Inflammatory macrophage treated with lipopolysaccharide for 4 hours (primary cell): Measurements from ENCODE around the gene TMEM270.
"Not testable (repeated sequence)": the region's sequence is repeated elsewhere in the genome, so short reads cannot be mapped to it uniquely, and the experiment has no call there.

Source experiments
- DNase-seq: peaks from one replicate; pipeline ENCODE4 v3.0.0-alpha.2; 2020

TMEM270 gene

DNA sequence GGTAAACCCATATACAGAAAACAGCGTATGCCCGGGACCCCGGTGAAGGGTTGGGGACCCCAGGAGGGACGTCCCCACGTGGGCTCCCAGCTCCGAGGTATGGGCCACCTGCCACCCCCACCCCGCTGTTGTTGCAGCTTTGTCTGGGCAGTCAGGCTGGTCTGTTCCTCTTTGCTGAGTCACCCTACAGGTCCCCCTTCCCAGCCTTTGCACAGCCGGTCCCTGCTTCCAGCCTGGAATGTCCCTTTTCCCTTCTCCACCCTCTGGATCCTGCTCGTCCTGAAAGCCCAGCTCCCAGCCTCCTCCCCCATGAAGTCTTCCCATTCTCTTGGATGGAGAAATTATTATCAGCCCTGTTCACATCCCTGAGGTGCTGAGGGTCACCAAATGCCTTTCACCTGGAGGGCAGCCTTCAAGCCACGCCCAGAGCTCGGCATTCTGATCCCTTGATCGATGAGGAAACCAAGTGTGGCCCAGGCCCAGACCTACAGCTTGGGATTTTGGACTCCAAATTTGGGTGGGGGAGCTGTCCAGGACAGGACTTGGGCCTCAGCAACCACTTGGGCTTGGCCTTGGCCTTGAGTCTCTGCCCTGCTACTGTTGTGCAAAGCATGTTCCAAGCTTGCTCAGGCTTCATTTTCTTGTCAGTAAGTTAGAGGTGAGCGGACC is 27.6 kb upstream of the TMEM270 start:
- DNase-seq = no peak

DNA sequence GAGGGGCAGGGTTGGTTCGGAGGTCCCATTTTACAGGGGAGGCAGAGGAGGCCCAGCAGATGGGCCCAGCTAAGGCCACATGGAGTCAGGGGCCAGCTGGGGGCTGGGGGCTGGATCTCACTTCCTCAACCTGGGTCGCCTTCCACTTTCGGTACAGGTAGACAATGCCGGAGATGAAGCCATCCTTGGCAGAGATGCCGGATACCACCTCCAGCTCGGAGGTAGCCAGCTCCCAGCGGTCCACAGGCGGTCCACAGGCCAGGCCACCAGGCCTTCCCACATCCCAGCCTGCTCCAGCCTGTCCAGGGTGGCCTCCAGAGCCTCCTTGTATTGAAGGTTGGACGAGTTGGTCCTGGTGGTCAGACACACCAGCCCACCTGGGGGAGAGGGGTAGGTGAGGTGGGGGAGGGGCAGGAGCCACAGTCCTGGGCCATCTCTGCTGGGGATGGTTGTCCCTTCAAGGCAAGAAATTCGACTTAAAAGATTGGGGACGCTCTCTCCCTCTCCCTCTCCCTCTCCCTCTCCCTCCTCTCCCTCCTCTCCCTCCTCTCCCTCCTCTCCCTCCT is 26.2 kb upstream of the TMEM270 start:
- DNase-seq = no peak

DNA sequence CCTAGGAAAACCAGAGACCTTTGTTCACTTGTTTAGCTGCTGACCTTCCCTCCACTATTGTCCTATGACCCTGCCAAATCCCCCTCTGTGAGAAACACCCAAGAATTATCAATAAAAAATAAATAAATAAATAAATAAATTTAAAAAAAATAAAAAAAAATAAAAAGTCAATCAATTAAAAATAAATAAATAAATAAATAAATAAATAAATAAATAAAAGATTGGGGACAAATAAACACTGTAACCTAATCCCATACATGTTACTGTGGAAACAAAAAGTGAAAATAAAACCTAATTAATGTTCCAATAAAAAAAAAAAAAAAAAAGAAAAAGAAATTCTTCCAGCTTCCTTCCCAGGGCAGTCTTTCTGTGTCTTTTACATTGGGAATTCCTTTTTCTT is 23.8 kb upstream of the TMEM270 start:
- DNase-seq = not testable (repeated sequence)

DNA sequence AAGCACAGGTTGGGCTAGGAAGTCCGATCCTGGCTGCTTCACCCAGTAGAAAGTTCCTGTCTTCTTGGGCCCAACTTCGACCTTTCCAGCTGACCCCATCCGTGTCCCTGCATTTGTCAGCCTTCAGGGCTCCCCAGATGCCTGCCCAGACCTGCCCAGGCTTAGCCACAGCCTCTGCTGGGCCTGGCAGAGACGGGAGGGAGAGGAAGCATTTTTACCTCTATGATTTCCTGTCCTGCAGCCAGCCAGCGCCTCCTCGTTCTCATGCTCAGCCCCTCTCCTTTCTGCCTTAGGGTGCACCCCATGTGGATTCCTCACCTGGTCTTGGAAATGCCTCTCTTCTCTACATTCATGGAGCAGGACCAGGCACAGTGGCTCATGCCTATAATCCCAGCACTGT is 22.3 kb upstream of the TMEM270 start:
- no peak for DNase-seq

DNA sequence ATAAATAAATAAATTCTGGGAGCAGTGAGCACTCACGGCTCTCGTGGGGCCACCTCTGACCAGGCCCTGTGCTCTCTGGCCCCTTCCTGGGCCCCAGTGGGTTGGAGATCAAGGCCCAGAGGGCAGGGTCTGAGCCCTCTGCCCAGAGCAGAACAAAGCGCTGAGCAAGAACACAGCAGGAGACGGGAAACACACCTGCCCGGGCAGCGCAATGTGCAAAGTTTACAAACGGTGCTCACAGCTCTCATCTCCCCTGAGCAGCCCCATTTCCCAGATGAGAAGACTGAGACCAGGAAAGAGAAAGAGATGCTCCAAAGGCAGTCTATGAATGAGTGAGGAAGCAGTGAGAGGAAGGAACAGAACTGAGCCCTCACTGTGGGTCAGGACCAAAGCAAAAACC is 21.7 kb upstream of the TMEM270 start:
- DNase-seq = no peak

DNA sequence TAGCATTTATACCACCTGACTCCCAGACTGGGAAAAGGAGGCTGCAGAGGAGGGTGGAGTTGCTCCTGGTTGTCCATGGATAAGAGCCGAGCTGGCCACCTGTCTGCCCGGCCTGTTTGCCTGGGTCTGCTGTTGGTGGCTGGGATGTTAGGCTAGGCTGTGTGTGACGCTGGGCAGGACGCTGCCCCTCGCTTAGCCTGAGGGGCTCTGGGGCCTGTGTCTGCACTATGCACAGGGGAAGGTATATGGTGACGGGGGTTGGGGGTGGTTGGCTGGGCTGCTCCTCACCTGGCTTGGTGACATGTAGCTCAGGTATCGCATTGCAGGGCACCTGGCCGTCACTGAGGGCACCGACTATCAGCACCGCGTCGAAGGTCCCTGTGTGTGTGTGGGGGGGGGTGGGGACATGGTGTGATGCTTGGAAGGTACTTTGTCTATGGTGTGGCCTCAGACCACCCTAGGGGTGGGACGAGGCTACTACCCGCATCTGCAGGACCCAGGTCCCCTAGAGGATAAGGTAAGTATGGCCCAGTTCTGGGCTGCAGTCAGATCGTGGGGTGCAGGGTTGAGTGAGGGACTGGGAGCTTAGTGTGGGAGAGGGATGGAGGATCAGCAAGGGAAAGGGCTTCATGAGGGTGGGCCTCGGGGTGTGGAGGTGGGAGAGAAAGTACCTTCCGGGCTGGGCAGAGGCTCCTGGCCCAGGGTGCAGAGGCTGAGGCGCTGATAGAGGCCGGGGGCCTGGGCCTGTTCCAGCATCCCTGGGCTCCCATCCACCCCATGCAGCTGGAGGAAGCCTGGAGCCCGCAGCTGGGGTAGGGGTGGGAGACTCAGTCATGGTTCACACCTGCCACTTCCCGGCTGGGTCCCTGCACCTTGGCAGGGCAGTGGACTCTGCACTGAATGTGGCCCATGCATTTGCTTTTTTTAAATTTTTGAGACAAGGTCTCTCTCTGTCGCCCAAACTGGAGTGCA is 20.9 kb upstream of the TMEM270 start:
- DNase-seq = no peak

DNA sequence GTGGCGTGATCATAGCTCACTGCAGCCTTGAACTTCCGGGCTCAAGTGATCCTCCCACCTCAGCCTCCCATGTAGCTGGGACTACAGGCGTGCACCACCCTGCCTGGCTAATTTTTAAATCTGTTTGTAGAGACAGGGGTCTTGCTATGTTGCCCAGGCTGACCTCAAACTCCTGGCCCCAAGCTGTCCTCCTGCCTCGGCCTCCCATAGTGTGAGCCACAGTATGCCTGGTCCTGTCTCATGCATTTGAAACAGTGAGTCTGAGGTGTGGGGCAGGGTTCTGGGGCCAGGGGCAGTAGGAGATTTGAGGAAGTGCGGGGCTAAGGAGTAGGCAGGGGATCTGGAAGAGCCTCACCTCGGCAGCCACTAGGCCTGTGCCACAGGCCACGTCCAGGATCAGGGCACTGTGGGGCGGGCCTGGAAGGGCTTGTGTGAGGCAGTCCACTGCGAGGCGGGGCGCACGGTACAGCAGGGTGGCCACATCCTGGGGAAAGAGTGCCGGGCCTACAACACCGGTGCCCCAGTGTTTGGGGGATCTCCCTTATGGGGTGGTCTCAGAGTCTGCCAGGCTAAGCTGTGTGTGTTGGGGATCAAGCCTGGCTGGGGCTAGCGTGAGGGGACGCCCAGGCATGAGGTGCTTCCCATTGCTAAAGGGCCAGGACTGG is 20.1 kb upstream of the TMEM270 start:
- no peak for DNase-seq

DNA sequence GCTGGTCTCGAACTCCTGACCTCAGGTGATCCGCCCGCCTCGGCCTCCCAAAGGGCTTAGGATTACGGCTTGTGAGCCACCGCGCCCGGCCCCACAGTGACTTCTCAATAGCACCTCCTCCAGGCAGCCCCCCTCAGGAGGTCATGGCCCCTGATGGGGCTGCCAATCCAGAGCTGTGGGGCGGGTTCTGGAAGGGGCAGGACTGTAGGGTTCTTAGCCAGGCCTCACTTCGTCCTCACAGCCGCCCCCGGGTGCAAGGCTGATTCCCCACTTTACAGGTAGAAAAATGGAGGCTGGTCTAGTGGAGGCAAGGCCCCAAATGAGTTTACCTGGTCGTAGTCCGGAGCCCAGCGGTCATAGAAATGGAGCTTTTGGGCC is 19.3 kb upstream of the TMEM270 start:
- no peak for DNase-seq

DNA sequence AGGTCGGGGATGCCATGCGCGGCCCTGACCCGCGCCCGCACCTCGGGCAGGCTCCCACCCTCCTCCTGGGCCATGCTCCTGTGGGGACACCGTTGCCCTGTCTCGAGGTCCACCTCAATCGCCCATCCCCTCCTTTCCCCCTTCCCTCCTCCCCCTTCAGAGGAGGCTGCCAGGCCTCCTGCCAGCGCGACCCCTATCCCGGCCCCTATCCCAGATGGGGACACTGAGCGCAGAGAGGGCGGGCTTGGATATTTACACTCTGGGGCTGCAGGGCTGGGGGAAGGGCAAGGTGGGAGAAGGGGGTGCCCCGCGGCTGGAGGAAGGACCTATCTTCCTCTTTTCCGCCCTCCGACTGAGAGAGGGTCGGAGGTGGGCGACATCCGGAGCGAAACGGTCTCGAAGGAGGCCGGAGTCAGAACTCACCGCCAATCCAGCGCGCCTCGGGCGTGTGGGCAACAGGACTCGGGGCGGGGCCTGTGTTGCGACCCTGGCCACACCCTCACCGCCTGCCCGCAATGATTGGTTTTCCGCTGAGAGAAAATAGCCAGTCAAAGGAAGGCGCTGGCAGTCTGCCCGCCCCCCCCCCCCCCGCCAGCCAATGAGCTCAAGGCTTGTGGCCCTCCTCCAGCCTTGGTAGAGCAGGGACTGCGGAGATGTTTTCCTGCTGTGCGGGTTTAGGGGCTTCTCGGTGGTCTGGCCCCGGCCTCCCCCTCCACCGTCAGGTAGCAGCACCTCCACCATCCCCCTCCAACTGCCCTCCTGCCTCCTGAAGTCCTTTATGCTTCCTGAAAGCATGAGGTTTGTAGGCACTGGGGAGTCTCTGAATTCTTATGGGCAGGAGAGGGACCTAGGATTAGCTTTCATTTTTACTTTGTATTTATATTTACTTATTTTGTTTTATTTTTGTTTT is 18.6 kb upstream of the TMEM270 start, which contains the start of gene METTL27:
TSS of gene METTL27 (minus strand) at position 450 of the 910 bp plus-strand sequence. CDS start at position 74, 376 bp downstream.
- peak; percentile 93 for DNase-seq

DNA sequence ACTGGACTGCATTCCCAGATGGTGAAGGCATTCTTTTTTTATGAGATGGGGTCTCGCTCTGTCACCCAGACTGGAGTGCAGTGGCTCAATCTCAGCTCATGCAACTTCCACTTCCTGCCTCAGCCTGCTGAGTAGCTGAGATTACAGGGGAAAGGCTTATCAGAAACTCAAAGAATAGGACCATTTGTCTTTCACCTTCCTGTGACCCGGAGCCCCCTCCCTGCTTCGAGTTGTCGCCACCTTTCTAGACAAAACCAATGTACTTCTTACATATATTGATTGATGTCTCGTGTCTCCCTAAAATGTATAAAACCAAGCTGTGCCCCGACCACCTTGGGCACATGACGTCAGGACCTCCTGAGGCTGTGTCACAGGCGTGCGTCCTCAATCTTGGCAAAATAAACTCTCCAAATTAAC is 16.8 kb upstream of the TMEM270 start:
- peak; percentile 26 for DNase-seq

DNA sequence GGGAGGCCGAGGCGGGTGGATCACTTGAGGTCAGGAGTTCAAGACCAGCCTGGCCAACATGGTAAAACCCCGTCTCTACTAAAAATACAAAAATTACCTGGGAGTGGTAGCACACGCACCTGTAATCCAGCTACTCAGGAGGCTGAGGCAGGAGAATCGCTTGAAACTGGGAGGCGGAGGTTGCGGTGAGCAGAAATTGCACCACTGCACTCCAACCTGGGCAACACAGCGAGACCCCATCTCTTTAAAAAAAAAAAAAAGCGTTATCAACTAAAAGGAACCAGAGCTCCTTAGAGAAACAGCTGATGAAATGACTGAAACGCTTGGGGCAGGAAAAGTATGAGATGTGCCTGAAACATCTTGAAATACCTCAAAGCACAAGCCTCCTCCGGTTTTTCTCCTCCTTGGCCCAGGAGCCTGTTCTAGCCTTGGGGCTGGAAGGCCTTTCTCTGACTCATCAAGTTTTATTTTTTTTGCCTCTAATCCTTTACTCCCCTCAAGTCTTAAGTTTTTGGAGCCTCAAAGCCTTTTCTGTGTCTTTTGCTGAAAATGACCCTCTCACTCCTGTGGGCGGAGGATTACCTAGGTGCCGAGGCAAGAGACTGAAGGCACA is 16.0 kb upstream of the TMEM270 start:
- DNase-seq = no peak

DNA sequence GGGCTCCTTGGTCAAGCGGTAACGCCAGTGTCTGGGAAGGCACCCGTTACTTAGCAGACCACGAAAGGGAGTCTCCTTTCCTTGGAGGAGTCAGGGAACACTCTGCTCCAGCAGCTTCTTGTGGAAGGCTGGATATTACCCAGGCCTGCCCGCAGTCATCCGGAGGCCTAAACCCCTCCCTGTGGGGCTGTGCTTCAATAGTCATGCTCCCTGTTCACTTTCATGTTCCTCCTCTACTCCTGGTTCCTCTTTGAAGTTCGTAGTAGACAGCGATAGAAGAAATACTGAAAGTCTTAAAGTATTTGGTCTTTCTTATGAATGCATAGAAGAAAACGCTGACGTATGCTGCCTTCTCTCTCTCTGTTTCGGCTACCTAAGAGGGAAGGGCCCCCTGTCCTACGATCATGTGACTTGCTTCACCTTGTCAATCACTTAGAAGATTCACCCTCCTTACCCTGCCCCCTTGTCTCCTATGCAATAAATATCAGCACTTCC is 15.2 kb upstream of the TMEM270 start:
- DNase-seq = peak; percentile 88

DNA sequence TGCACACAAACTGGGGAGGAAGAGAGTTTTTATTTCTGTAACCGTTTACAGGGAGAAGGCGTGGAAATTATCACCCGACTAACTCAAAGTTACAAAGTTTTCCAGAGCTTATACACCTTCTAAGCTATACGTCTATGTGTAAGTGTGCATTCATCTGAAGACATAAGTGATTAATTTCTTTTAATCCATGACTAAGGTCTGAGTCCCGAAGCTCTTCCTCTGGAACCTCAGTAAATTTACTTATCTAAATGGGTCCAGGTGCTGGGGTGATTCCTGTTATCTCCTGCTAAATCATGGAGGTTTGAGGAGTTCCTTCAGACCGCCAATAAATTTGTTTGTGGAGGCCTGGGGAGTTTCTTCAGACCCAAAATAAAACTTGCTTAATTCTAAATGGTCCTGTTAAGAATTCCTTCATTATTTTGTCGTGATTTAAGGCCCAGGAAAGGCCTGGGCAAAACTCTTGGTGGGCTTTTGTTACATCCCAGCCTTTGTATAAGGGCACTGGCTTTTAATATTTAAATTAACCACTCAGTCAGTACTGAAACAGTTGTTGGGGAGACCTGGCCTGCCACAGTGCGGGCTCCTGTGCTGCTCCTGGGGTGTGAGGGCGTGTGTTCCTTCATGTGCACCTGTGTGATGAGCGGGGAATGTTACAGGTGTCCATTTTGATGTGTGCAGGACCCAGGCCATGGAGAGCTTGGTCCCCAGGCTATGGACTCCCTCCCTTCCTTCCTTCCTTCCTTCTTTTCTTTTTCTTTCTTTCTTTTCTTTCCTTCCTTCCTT is 12.8 kb upstream of the TMEM270 start:
- no peak for DNase-seq

DNA sequence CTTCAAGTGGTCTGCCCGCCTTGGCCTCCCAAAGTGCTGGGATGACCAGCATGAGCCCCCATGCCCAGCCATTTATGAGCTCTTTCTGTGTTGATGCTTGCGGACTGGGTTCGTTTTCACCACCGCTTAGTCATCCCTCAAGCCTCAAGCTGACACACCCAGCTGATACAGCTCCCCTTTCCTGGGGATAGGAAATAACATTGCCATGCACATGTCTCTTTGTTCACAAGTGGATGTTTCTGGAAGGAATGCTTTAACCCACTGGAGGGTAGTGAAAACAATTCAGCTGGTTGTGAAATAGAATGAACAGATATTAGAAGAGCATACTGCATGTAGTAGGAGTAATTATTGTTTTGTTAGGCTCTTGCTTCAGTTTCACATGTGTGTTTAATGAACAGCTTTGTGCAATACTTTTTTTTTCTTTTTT is 10.2 kb upstream of the TMEM270 start:
- peak; percentile 85 for DNase-seq

DNA sequence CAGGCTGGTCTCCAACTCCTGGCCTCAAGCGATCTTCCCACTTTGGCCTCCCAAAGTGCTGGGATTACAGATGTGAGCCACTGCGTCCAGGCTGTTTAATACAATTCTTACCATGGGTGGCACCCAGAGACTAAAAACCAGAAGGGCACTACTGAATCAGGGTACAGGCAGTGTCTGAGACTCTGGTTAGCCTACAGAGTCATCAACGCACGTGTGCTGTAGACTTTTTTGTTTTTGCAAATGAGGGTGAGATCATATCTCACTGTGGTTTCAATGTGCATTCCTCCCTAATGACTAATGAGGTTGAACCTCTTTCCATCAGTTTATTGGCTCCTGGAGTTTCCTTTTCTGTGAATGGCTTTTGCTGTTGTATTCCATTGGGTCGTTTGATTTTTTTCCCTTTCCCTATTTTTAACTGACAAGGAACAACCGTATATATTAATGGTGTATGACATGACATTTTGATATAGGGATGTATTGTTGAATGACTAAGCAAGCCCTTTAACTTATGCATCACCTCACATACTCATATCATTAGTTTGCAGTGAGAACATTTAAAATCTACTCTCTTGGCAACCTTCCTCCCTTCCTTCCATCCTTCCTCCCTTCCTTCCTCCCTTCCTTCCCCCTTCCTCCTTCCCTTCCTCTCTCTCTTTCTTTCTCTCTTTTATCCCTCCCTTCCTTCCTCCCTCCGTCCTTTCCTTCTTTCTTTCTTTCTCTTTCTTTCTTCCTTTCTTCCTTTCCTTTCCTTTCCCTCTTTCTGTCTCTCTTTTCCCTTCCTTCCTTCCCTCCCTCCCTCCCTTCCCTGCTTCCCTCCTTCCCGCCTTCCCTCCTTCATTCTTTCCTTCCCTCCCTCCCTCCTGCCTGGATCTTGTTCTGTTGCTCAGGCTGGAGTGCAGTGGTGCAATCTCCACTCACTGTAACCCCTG is 9.3 kb upstream of the TMEM270 start:
- DNase-seq = peak; percentile 90

DNA sequence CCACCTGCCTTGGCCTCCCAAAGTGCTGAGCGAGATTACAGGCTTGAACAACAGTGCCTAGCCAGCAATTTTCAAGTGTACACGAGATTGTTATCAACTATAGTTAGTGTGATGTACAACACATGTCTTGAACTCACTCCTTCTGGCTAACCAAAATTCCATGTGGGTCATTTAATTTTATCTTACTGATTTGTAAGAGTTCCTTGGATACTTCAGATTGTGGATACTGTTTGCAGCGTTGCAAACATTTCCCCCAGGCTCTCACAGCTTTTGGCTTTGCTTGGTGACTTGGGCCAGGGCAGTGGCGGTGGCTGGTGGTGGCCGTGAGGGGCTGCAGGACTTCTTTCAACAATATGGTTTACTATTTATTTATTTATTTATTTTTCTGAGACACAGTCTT is 8.5 kb upstream of the TMEM270 start:
- no peak for DNase-seq

DNA sequence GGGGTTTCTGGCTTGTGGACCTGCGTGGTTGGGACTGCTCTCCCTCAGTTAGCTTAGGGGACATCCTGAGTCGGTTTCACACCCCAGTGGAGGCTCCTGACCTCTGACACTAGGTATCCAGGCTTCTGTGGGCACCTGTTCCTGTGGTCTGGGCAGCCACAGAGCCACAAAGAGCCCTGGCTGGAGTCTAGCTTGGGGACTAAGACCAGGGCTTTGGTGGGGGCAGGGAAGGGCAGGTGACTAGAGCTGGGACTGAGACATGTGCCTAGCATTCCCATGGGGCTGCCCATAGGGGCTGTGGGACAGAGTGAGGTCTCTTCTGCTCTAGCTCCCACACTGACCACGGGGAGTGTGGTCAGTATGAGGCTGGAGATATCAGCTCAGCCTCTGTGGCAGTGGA is 4.0 kb upstream of the TMEM270 start:
- no peak for DNase-seq

DNA sequence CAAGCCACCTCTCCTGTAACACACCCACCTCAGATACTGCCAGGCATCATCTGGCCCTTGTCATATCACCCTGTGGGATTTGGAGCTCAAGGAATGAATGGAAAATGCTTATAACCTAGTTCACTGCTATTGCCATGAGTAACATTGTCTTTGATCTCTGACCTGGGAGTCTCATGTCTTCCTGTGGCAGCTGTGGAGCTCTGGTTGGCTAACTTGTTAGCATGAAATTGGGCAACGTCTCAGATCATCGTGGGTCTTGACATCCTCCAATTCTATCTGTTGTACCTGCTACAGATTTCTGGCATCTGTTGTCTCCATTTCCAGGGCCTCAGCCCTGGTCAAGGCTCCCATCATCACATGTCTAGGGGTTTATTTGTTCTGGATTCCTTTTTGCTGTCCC is 2.2 kb upstream of the TMEM270 start:
- DNase-seq = no peak

DNA sequence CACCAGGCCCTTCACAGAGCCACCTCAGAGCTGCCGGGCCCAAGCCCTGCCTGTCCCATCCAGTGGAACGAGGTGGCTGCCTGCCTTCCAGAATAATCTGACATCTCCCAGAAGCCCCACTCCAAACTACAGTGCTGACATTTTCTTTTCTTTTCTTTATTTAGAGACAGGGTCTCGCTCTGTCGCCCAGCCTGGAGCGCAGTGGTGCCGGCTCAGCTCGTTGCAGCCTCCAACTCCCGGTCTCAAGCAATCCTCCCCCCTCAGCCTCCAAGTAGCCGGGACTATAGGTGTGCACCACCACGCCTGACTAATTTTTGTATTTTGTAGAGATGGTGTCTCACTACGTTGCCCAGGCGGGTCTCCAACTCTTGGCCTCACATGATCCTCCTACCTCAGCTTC is 346 bp downstream of the TMEM270 start:
- DNase-seq = no peak
